Mesodermal cell (in vitro differentiated cells): ENCODE data around the gene CSPG4.
"Not testable (repeated sequence)": the region's sequence is repeated elsewhere in the genome, so short reads cannot be mapped to it uniquely, and the experiment has no call there.

ENCODE experiments used
- H3K27ac ChIP-seq: 2 replicates; pipeline ENCODE4 v1.7.0; 2013; ENCODE audit warnings: mild to moderate bottlenecking, low read depth, low read length, moderate library complexity; ENCODE audit not compliant: severe bottlenecking
- H3K36me3 ChIP-seq: 2 replicates; pipeline ENCODE4 v1.7.1; 2013; ENCODE audit warnings: mild to moderate bottlenecking, low read length, moderate library complexity; ENCODE audit not compliant: control insufficient read depth, insufficient read depth
- H3K4me1 ChIP-seq: one replicate; pipeline ENCODE4 v1.7.1; 2013; ENCODE audit warnings: mild to moderate bottlenecking, low read length; ENCODE audit not compliant: insufficient read depth, control insufficient read depth, poor library complexity, severe bottlenecking
- H3K4me3 ChIP-seq: 2 replicates; pipeline ENCODE4 v1.7.0; 2013; ENCODE audit warnings: low read length, control low read depth, mild to moderate bottlenecking; ENCODE audit not compliant: insufficient read depth, poor library complexity, severe bottlenecking; ENCODE audit errors: extremely low read depth
- H3K9me3 ChIP-seq: 2 replicates; pipeline ENCODE4 v1.7.1; 2013; ENCODE audit warnings: mild to moderate bottlenecking, low read length, moderate library complexity; ENCODE audit not compliant: control insufficient read depth
- WGBS, 2 experiments: methylation state at CpG; one replicate each; pipeline ENCODE4 v1.1.5; 2013; ENCODE audit warnings: missing lambda C conversion rate in 2 of 2; ENCODE audit not compliant: insufficient coverage in 2 of 2; 5-methylcytosine and 5-hydroxymethylcytosine counted together

The CSPG4 gene

DNA sequence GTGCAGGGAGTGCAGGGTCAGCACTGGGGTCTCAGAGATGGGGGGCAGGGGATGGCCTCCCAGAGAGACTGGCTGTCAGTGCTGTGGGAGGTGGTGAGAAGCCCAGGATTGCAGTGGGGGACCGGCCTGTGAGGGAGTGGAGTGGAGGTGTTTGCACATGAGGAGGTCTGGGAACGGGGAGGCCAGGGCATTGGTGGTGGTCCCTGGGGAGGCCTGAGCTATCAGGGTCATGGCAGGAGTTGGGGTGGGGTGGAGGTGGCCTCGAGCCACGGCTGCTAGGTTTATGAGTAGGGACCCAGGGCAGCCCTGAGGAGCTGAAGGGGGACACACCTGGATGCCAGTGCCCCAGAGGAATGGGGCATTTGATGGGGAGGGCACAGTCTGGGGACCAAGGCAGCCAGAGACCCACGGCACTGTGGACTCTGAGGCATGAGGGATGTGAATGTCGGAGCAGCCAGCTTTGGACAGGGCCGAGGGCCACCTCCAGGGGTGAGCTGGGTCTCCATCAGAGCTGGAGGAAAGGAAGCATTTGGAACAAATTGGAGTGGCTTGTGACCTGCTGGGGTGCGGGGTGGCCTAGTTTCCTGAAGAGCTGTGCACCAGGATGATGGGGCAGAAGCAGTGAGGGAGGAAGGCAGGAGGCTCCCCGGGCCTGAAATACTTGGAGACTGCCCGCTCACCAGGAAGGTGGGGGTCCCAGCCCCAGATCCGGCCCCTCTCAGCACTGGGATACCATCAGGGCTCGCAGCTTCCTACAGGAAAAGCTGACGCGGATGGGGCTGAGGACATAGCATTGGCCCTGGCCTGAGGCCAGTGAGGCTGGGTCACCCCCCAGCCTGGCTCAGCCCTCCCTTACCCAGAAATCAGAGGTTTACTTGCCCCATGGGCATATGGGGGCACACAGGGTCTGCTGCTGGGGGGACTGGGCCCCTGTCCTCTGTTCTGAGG is 9.5 kb upstream of the CSPG4 start:
- 91 to 95% methylated on average over 10 to 13 of the region's 14 CpGs for WGBS, 2 experiments
- Histone ChIP-seq H3K4me1 (peaks cover 18% of the 10 kb centered on the region), H3K9me3 (no peaks in the 10 kb centered on the region), H3K4me3 (no peak overlapping the region), H3K27ac (no peak overlapping the region), H3K36me3 (no peaks in the 10 kb centered on the region)

DNA sequence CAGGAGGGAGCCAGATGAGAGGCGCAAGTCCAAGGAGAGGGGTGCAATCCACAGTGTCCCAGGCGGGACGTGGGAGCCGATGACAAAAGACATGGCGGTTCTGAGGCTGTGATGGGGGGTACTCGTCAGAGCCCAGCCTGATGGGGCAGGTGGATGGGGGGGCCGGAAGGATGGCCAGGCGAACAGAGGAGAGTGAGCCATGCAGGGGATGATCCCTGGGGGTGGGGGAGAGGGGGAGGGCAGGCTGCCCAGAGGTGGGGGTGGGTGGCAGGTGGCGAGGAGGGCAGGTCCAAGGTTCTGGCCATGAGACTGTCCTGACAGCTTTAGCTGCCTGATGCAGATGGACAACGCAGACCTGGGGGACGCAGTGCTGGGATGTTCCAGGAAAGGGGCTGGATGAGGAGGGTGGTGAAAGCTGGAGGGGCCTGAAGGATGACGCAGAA is 8.9 kb upstream of the CSPG4 start:
- no peak overlapping the region for H3K27ac ChIP-seq
- H3K36me3 ChIP-seq = no peaks in the 10 kb centered on the region
- no peaks in the 10 kb centered on the region for H3K9me3 ChIP-seq
- WGBS, 2 experiments = 97 to 98% methylated on average over 4 to 10 of the region's 12 CpGs
- peaks cover 18% of the 10 kb centered on the region for H3K4me1 ChIP-seq
- H3K4me3 ChIP-seq = no peak overlapping the region

DNA sequence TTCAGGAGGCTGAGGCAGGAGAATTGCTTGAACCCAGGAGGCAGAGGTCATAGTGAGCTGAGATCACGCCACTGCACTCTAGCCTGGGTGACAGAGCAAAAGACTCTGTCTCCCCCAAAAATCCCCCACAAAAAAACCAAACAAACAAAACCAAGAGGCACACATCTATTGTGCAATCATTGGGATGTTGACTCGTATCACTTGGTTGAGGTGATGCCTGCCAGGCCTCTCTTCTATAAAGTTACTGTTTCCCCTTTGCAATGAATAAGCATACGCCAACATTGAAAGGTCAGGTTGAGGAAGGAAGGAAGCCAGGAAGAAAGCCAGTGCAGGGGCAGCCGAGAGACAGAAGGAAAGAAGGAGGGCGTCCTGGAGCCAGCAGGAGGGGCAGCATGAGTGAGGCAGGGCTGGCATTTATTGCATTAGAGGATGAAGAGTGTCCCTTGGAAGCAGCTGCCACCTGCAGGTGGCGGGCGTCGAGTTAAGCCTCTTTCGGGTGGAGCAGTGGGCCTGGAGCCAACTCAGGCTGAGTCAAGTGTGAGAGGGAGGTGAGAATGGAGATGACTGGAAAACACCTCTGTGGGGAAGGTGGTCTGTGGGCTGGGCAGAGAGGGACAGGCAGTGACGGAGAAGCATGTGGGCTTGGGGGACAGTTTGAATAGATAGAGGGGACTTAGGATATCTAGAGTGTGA is 8.3 kb upstream of the CSPG4 start:
- Histone ChIP-seq H3K9me3 (no peaks in the 10 kb centered on the region), H3K36me3 (no peaks in the 10 kb centered on the region), H3K4me3 (no peak overlapping the region), H3K4me1 (peaks cover 18% of the 10 kb centered on the region), H3K27ac (no peak overlapping the region)
- WGBS, 2 experiments = 43 to 44% methylated on average over 9 of the region's 10 CpGs

DNA sequence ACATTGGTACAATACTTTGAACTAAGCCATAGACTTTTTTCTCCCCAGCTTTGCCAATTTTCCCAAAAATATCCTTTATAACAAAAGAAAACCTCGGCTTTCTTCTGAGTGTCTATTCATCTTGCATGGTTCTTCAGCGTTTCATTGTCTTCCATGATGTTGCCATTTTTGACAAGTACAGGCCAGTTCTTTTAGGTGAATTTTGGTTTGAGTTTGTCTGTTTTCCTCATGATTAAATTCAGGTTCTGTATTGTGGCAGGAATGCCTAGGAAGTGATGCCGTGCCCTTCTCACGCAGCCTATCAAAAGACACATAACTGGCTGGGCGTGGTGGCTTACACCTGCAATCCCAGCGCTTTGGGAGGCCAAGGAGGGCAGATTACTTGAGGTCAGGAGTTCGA is 7.6 kb upstream of the CSPG4 start:
- H3K27ac ChIP-seq = no peak overlapping the region
- H3K4me3 ChIP-seq = no peak overlapping the region
- peaks cover 18% of the 10 kb centered on the region for H3K4me1 ChIP-seq
- WGBS, 2 experiments = 91 to 100% methylated on average over 6 to 7 of the region's 7 CpGs
- H3K9me3 ChIP-seq = no peaks in the 10 kb centered on the region
- H3K36me3 ChIP-seq = no peaks in the 10 kb centered on the region

DNA sequence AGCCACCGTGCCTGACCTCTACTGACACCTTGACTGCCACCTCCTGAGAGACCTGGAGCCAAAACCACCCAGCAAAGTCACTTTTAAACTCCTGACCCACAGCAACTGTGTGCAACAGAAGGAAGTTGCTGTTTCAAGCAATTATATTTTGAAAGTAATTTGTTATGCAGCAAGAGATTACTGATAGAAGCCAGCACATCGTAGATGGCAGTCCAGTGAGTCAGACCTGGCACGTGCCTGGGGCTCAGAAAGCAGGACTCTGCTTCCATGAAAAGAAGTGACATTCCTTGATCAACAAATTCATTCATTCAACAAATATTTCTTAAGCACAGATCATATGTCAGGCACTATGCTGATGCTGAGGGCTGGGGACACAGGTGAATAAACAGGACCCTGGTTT is 5.7 kb upstream of the CSPG4 start:
- Histone ChIP-seq H3K36me3 (no peaks in the 10 kb centered on the region), H3K27ac (no peak overlapping the region), H3K4me1 (peaks cover 10% of the 10 kb centered on the region), H3K9me3 (no peaks in the 10 kb centered on the region), H3K4me3 (no peak overlapping the region)
- 73 to 86% methylated on average over 3 of the region's 3 CpGs for WGBS, 2 experiments

DNA sequence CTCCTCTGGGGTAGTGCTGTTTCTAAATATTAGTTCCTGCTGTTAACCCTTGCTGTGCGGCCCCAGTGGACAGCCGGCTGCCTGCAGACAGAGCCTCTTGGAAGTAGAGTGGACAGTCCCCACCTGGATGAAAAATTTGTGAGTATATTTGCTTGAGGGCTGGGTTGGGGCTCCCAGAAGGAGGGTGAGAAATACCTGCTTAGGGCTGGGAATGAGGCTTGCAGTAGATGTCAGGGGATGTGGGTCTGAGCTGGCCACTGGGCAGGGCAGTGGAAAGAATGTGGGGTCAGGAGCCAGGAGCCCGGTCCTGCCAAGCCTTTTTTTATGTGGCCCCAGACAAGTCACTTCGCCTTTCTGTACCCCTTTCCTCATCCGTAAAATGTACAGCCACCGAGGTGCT is 4.4 kb upstream of the CSPG4 start:
- not testable (repeated sequence) for H3K9me3 ChIP-seq, H3K4me3 ChIP-seq, H3K36me3 ChIP-seq, H3K27ac ChIP-seq, H3K4me1 ChIP-seq
- WGBS, 2 experiments = 88 to 100% methylated on average over 1 to 4 of the region's 6 CpGs

DNA sequence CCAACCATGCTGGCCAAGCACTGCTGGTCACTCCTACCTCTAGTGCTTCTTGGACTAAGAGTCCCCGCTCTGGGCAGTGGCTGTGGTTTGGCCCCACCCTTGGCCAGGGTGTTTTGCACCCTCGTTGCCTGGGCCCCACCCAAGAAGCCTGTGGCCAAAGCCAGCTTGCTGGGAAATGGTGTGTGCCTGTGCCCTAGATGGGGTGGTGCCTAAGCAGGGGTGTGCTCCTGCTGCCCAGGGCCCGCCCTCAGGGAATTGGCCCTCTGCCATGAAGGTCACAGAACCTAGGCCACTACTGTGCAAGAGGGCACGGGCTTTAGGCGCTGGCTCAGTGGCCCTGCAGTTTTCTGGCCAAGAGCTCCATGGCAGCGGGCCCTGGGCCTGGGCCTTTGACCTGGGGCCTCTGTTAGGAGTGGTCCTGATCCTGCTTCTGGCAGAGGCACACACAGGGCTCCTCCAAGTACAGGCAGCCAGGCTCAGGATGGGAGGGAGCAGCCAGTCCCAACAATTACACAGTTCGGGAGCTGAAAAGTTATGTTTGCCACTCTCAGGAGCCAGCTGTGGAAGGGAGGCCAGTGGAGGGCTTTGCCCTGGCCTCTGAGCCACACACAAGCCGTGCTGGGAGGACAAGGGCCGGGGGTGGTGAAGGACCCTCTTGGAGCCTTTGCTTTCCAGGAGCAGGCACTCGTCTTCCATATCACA is 3.8 kb upstream of the CSPG4 start:
- H3K27ac ChIP-seq, H3K4me1 ChIP-seq, H3K4me3 ChIP-seq, H3K36me3 ChIP-seq, H3K9me3 ChIP-seq: not testable (repeated sequence)
- 80% methylated on average over 1 of the region's 10 CpGs; no CpG with 5 or more reads in 1 of the 2 experiments for WGBS, 2 experiments

DNA sequence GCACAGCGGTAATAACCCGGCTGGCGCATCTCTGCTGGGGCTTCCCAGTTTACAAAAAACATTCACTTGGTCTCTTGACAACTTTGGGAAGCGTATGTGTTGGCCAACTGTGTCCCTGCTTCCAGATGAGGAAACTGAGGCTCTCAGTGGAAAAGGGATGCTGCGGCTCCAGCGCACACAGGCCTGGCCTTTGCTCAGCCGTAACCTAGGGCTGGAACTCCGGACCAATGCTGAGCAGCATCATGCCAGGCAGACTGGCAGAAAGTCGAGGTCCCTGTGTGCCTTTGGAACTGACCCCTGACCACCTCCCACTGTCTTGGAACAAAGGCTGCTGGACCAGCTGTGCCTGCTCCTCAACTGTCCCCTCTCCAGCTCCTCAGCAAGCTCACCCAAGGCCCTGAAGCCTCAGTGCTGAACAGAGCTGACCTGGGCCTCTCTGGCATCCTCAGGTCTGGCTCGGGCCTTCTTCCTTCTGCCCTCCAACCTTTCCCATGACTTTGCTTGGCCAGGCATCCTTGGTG is 2.7 kb upstream of the CSPG4 start:
- not testable (repeated sequence) for H3K9me3 ChIP-seq, H3K4me1 ChIP-seq, H3K36me3 ChIP-seq, H3K27ac ChIP-seq, H3K4me3 ChIP-seq
- 87 to 100% methylated on average over 6 to 7 of the region's 10 CpGs for WGBS, 2 experiments

DNA sequence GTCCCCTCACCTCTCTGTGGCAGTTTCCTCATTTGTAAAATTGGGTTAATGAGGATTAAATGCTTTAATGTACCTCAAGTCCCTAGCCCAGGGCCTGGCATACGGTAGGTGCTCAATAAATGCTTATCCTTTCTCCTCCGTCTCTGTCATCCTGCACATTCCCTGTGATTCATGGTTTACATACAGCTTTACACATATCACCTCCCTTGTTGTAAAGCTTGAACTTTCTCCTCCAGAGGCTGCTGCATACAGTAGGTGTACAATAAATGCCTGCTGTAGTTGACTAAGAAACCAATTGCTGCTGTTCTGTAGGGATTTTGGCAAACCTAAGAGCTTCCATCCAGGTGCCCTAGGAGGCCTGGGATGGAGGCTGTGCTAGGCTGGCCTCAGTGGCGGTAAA is 1.5 kb upstream of the CSPG4 start:
- no peak overlapping the region for H3K27ac ChIP-seq
- 83 to 94% methylated on average over 1 to 2 of the region's 3 CpGs for WGBS, 2 experiments
- peaks cover 10% of the 10 kb centered on the region for H3K4me1 ChIP-seq
- H3K9me3 ChIP-seq = no peaks in the 10 kb centered on the region
- no peaks in the 10 kb centered on the region for H3K36me3 ChIP-seq
- H3K4me3 ChIP-seq = no peak overlapping the region

DNA sequence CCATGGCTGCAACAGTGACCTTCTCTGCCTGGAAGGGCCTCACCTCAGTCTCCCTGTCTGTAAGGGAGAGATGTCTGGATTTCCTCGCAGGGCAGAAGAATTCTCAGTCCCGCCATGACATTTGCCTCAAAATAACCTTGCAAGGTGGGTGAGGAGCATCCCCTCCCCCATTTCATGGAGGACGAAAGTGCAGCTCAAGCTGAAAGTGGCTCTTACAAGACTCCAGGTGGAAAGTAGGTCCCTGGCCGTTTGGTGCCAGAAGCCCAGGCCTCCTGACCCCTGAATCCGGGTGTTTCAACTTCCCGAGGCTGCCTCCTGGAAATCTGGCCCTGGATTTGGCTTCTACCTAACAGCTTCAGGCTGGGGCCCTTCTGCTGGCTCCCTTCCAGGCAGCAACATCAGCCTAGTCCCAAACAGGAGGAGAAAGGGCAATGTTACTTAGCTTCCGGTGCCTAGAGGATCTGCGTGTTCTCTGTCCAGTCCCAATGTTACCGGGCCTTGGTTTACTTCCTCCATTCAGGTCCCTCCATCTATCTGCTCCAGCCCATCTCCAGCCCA is 769 bp upstream of the CSPG4 start:
- no peaks in the 10 kb centered on the region for H3K36me3 ChIP-seq
- WGBS, 2 experiments = 69 to 73% methylated on average over 9 of the region's 9 CpGs
- H3K4me3 ChIP-seq = peak overlapping the region; percentile 50

More for the DNA sequence above, 769 bp upstream of the CSPG4 start:
- Histone ChIP-seq H3K27ac (peak overlapping the region; percentile 45), H3K9me3 (no peaks in the 10 kb centered on the region), H3K4me1 (peaks cover 10% of the 10 kb centered on the region)
